Smooth muscle cell (in vitro differentiated cells): ENCODE data around the gene LDB2. TPM values are rescaled to one million over a fixed set of nuclear protein-coding genes. Genes with fewer than 3 reads are reported as not detected.

Experiments
- DNase-seq: peaks from one replicate; lab custom pipeline; 2025; ENCODE audit not compliant: unreplicated experiment; lab: John Stamatoyannopoulos, UW
- H2AFZ ChIP-seq: fragments of 200-600 bp; sonication (generic); 2 replicates; pipeline ENCODE4 v1.6.0; 2016; ENCODE audit warnings: antibody characterized with exemption, low read depth, mild to moderate bottlenecking
- H3F3A ChIP-seq: fragments of 200-600 bp; sonication (generic); 2 replicates; pipeline ENCODE4 v1.6.0; 2017; ENCODE audit warnings: antibody characterized with exemption, low read depth
- H3K27ac ChIP-seq: fragments of 200-600 bp; sonication (generic); 2 replicates; pipeline ENCODE4 v1.5.1; 2016; ENCODE audit warnings: low read depth, mild to moderate bottlenecking
- H3K27me3 ChIP-seq: fragments of 200-600 bp; sonication (generic); 2 replicates; pipeline ENCODE4 v1.6.1; 2016; ENCODE audit warnings: low read depth, mild to moderate bottlenecking
- H3K36me3 ChIP-seq: fragments of 200-600 bp; sonication (generic); 2 replicates; pipeline ENCODE4 v1.5.1; 2016; ENCODE audit warnings: low read depth
- H3K4me1 ChIP-seq: fragments of 200-600 bp; sonication (generic); 2 replicates; pipeline ENCODE4 v1.5.1; 2016; ENCODE audit warnings: low read depth
- H3K4me2 ChIP-seq: fragments of 200-600 bp; sonication (generic); 2 replicates; pipeline ENCODE4 v1.6.0; 2016; ENCODE audit warnings: mild to moderate bottlenecking
- H3K4me3 ChIP-seq: fragments of 200-600 bp; sonication (generic); 2 replicates; pipeline ENCODE4 v1.5.1; 2016; ENCODE audit warnings: mild to moderate bottlenecking
- H3K79me2 ChIP-seq: fragments of 200-600 bp; sonication (generic); 2 replicates; pipeline ENCODE4 v1.6.0; 2016; ENCODE audit warnings: low read depth, mild to moderate bottlenecking
- H3K9ac ChIP-seq: fragments of 200-600 bp; sonication (generic); 2 replicates; pipeline ENCODE4 v1.6.0; 2016; ENCODE audit warnings: low read depth
- H3K9me3 ChIP-seq: fragments of 200-600 bp; sonication (generic); replicated peaks from 2 replicates; pipeline ENCODE4 v1.5.1; 2016; ENCODE audit warnings: low read depth
- H4K20me1 ChIP-seq: fragments of 200-600 bp; sonication (generic); 2 replicates; pipeline ENCODE4 v1.6.0; 2016; ENCODE audit warnings: low read depth
- WGBS: methylation state at CpG from one replicate; pipeline ENCODE4 v1.1.7; 2016; ENCODE audit warnings: low lambda C conversion rate; 5-methylcytosine and 5-hydroxymethylcytosine counted together
- polyA plus RNA-seq: library from polyadenylated mRNA; unstranded; fragments of >200 nt; fragmentation: Nextera tagmentation; extraction: Ambion mirVana; gene quantifications from 2 replicates; pipeline ENCODE4 v1.2.1, GENCODE V29; 2016
- total RNA-seq: library from RNA; depleted of rRNA; stranded (reverse); fragments of >200 nt; gene quantifications from 2 replicates; pipeline ENCODE4 v1.2.3, GENCODE V29; 2014
- TF ChIP-seq, protein P1 (sequence below): fragments of 200-600 bp; sonication (generic); IDR thresholded peaks from 2 replicates; pipeline ENCODE4 v1.5.1; 2017; ENCODE audit warnings: borderline replicate concordance, mild to moderate bottlenecking, antibody characterized with exemption; ENCODE audit not compliant: insufficient read depth, poor library complexity, severe bottlenecking

Gene LDB2
- total and polyA plus RNA-seq, 2 experiments from 2014 or later = 30.6 to 61.5 TPM

- no peak overlapping the region for H3K27ac ChIP-seq
- DNase-seq = no peak
- WGBS = 75% methylated on average over 6 of the region's 6 CpGs
Measured at GRCh38 chr4:16659079-16659478, 239.4 kb downstream of the LDB2 start.

GRCh38 chr4:16658183-16658582 lies 240.3 kb downstream of the LDB2 start:
- TF ChIP-seq, protein P1, sequence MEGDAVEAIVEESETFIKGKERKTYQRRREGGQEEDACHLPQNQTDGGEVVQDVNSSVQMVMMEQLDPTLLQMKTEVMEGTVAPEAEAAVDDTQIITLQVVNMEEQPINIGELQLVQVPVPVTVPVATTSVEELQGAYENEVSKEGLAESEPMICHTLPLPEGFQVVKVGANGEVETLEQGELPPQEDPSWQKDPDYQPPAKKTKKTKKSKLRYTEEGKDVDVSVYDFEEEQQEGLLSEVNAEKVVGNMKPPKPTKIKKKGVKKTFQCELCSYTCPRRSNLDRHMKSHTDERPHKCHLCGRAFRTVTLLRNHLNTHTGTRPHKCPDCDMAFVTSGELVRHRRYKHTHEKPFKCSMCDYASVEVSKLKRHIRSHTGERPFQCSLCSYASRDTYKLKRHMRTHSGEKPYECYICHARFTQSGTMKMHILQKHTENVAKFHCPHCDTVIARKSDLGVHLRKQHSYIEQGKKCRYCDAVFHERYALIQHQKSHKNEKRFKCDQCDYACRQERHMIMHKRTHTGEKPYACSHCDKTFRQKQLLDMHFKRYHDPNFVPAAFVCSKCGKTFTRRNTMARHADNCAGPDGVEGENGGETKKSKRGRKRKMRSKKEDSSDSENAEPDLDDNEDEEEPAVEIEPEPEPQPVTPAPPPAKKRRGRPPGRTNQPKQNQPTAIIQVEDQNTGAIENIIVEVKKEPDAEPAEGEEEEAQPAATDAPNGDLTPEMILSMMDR = no peak
- H3F3A ChIP-seq = no peaks in the 10 kb centered on the region
- H3K36me3 ChIP-seq = no peaks in the 10 kb centered on the region
- H2AFZ ChIP-seq = no peak overlapping the region
- H3K4me3 ChIP-seq = no peak overlapping the region
- H3K4me2 ChIP-seq = no peak overlapping the region
- no peak overlapping the region for H3K9ac ChIP-seq
- H3K9me3 ChIP-seq = no peaks in the 10 kb centered on the region
- 87% methylated on average over 2 of the region's 2 CpGs for WGBS
- H3K4me1 ChIP-seq = no peaks in the 10 kb centered on the region
- no peaks in the 10 kb centered on the region for H4K20me1 ChIP-seq
- H3K27me3 ChIP-seq = no peaks in the 10 kb centered on the region
- DNase-seq = no peak
- H3K79me2 ChIP-seq = no peaks in the 10 kb centered on the region
- no peak overlapping the region for H3K27ac ChIP-seq

More at GRCh38 chr4:16659079-16659478, 239.4 kb downstream of the LDB2 start:
- Histone ChIP-seq H3K36me3 (no peaks in the 10 kb centered on the region), H3K9me3 (no peaks in the 10 kb centered on the region), H3K27me3 (no peaks in the 10 kb centered on the region), H3K4me2 (no peak overlapping the region), H3K9ac (no peak overlapping the region), H3K4me1 (no peaks in the 10 kb centered on the region), H3F3A (no peaks in the 10 kb centered on the region), H3K4me3 (no peak overlapping the region), H2AFZ (no peak overlapping the region), H4K20me1 (no peaks in the 10 kb centered on the region), H3K79me2 (no peaks in the 10 kb centered on the region)
- TF ChIP-seq, protein P1 = no peak

- no peaks in the 10 kb centered on the region for H3K9me3 ChIP-seq
- no peak overlapping the region for H3K4me2 ChIP-seq
- H3F3A ChIP-seq = no peaks in the 10 kb centered on the region
- no peak overlapping the region for H3K9ac ChIP-seq
- H3K4me1 ChIP-seq = no peaks in the 10 kb centered on the region
- H3K79me2 ChIP-seq = no peaks in the 10 kb centered on the region
- TF ChIP-seq, protein P1 = no peak
- 92% methylated on average over 3 of the region's 3 CpGs for WGBS
- no peaks in the 10 kb centered on the region for H3K36me3 ChIP-seq
- H3K4me3 ChIP-seq = no peak overlapping the region
- DNase-seq = no peak
- H4K20me1 ChIP-seq = no peaks in the 10 kb centered on the region
- no peak overlapping the region for H2AFZ ChIP-seq
- H3K27me3 ChIP-seq = no peaks in the 10 kb centered on the region
- no peak overlapping the region for H3K27ac ChIP-seq
Measured at GRCh38 chr4:16655111-16655510, 243.3 kb downstream of the LDB2 start.

DNA sequence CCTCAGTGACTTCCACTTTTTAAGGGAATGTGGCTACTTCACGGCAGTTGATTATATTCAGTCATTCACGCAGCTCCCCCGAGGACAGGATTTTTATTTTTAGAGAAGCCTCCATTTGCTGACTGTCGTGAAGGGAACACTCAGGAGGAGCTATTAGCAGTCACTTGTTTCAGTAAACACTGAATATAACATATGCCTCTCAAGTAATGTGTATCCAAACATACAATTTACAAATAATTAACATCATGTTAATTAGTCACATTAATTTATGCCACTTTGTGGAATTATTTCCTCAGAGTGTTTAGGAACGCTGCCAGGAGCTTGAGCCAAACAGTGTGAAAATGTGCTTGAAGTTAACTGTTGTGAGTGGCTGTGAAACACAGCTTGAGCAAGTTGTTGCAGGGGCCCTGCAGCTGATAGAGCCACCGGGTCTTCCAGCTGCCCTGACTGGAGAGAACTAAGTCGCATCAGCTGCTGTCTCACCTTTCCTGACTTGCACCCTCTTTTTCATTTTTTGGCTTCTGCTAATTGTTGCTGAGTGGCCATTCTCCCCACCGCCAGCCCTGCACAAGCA lies 245.6 kb downstream of the LDB2 start:
- Histone ChIP-seq H3K4me1 (no peaks in the 10 kb centered on the region), H3K4me3 (no peak overlapping the region), H3K36me3 (no peaks in the 10 kb centered on the region), H3K9ac (no peak overlapping the region), H3K9me3 (no peaks in the 10 kb centered on the region), H4K20me1 (no peaks in the 10 kb centered on the region), H3K79me2 (no peaks in the 10 kb centered on the region), H3K27me3 (no peaks in the 10 kb centered on the region), H3K4me2 (no peak overlapping the region), H2AFZ (no peak overlapping the region), H3K27ac (no peak overlapping the region), H3F3A (no peaks in the 10 kb centered on the region)
- TF ChIP-seq, protein P1 = no peak
- 93% methylated on average over 8 of the region's 8 CpGs for WGBS
- DNase-seq = no peak
